ENCODE measurements around the gene KLHL18. TPM values are rescaled to one million over a fixed set of nuclear protein-coding genes. Genes with fewer than 3 reads are reported as not detected.

Gene KLHL18
- total RNA-seq, 1 donor from 2014 or later: 47.4 TPM

DNA sequence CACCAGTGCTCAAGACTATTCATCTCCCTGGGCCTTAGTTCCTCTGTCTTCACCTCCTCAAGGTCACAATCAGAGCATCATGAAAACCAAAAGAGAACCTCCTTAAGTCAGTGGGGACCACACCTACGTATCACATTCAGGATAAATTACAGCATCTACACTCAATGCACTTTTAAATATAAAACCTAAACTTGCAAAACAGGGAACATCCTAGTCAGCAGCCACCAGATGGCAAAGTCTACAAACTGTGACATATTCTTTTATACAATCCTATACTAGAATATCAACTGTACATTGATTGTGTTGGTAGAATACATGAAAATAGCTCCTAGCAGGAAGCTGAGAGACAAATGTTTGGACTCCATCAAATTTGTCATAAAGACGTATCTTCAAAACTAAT is 8.1 kb upstream of the KLHL18 start:
- no peak overlapping the region for H3K4me3 Mint-ChIP-seq (ENCODE audit: unreplicated experiment)

DNA sequence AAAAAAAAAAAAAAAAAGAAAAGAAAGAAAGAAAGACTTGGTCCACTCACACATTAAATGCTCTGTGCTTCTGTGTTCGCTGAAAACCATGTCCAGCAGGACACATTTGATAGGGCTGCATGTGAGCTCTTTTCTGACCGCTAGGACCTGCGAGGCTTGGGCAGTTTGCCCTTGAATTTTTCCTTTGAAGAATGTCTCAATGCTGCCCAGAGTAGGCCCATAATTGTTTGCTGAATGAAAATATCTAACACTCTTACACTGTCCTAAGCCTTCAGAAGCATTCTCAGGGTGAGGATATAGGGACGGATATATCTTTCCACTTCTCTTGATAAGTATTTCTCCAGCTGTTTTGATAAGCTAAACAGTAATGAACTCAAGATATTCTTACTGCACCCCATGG is 6.2 kb upstream of the KLHL18 start:
- no peak overlapping the region for H3K4me3 Mint-ChIP-seq (ENCODE audit: unreplicated experiment)
- TF ChIP-seq, protein P1, sequence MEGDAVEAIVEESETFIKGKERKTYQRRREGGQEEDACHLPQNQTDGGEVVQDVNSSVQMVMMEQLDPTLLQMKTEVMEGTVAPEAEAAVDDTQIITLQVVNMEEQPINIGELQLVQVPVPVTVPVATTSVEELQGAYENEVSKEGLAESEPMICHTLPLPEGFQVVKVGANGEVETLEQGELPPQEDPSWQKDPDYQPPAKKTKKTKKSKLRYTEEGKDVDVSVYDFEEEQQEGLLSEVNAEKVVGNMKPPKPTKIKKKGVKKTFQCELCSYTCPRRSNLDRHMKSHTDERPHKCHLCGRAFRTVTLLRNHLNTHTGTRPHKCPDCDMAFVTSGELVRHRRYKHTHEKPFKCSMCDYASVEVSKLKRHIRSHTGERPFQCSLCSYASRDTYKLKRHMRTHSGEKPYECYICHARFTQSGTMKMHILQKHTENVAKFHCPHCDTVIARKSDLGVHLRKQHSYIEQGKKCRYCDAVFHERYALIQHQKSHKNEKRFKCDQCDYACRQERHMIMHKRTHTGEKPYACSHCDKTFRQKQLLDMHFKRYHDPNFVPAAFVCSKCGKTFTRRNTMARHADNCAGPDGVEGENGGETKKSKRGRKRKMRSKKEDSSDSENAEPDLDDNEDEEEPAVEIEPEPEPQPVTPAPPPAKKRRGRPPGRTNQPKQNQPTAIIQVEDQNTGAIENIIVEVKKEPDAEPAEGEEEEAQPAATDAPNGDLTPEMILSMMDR (IDR thresholded peaks at IDR 0.05; ENCODE audit: partially characterized antibody, unreplicated experiment): no peak
- no peaks in the 10 kb centered on the region for H3K36me3 Mint-ChIP-seq (ENCODE audit: unreplicated experiment)
- no peaks in the 10 kb centered on the region for H3K9me3 Mint-ChIP-seq (ENCODE audit: unreplicated experiment)
- no peak for DNase-seq
- no peak overlapping the region for H3K27ac Mint-ChIP-seq (ENCODE audit: unreplicated experiment)
- H3K27me3 Mint-ChIP-seq (ENCODE audit: unreplicated experiment): no peaks in the 10 kb centered on the region
- no peaks in the 10 kb centered on the region for H3K4me1 Mint-ChIP-seq (ENCODE audit: low read depth, unreplicated experiment)

More for the DNA sequence above, 8.1 kb upstream of the KLHL18 start:
- TF ChIP-seq, protein P1 (IDR thresholded peaks at IDR 0.05; ENCODE audit: partially characterized antibody, unreplicated experiment): no peak
- no peaks in the 10 kb centered on the region for H3K27me3 Mint-ChIP-seq (ENCODE audit: unreplicated experiment)
- H3K9me3 Mint-ChIP-seq (ENCODE audit: unreplicated experiment): no peaks in the 10 kb centered on the region
- H3K36me3 Mint-ChIP-seq (ENCODE audit: unreplicated experiment): no peaks in the 10 kb centered on the region
- H3K4me1 Mint-ChIP-seq (ENCODE audit: low read depth, unreplicated experiment): no peaks in the 10 kb centered on the region
- no peak for DNase-seq
- H3K27ac Mint-ChIP-seq (ENCODE audit: unreplicated experiment): no peak overlapping the region

DNA sequence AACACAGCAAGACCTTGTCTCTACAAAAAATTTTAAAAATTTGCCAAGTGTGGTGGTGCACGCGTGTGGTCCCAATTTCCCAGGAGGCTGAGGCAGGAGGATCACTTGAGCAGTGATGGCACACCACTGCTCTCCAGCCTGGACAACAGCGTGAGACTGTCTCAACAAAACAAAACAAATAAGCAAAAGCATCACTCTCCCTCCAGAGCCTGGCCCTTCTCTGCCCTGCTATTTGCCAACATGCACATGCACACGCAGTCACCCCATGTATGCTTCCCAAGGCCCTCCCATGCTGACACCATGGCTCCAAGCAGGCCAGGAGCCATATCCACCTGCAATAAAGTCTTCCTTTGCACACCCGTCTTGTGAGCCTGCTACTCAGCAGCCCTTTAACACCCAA is 2.2 kb upstream of the KLHL18 start:
- peaks cover 4% of the 10 kb centered on the region for H3K9me3 Mint-ChIP-seq (ENCODE audit: unreplicated experiment)
- H3K36me3 Mint-ChIP-seq (ENCODE audit: unreplicated experiment): no peaks in the 10 kb centered on the region
- H3K27ac Mint-ChIP-seq (ENCODE audit: unreplicated experiment): no peak overlapping the region
- no peaks in the 10 kb centered on the region for H3K4me1 Mint-ChIP-seq (ENCODE audit: low read depth, unreplicated experiment)
- no peak overlapping the region for H3K4me3 Mint-ChIP-seq (ENCODE audit: unreplicated experiment)
- H3K27me3 Mint-ChIP-seq (ENCODE audit: unreplicated experiment): peaks cover 2% of the 10 kb centered on the region
- no peak for DNase-seq
- TF ChIP-seq, protein P1 (IDR thresholded peaks at IDR 0.05; ENCODE audit: partially characterized antibody, unreplicated experiment): no peak

DNA sequence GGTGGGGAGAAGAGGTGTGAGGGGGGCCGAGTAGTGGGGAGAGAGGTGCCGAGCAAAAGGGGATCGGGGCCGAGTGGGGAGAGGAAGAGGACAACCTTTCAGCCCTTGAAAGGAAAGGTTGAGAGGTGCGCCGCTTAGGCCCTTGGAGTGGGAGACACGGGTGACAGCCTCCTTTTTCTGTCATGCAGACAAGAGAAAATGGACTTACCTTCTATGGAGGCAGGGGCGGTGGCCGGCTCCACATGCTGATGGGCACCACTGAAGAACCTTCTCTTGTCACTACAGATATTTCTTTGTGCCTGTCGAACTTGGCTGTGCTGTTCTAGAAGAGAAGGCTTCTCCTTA is 421 bp downstream of the KLHL18 start:
- H3K27ac Mint-ChIP-seq (ENCODE audit: unreplicated experiment): peak overlapping the region; percentile 98
- peak; percentile 32 for DNase-seq
- H3K4me3 Mint-ChIP-seq (ENCODE audit: unreplicated experiment): peak overlapping the region; percentile 100
- peaks cover 4% of the 10 kb centered on the region for H3K9me3 Mint-ChIP-seq (ENCODE audit: unreplicated experiment)
- TF ChIP-seq, protein P1 (IDR thresholded peaks at IDR 0.05; ENCODE audit: partially characterized antibody, unreplicated experiment): no peak
- H3K4me1 Mint-ChIP-seq (ENCODE audit: low read depth, unreplicated experiment): no peaks in the 10 kb centered on the region
- no peaks in the 10 kb centered on the region for H3K36me3 Mint-ChIP-seq (ENCODE audit: unreplicated experiment)
- H3K27me3 Mint-ChIP-seq (ENCODE audit: unreplicated experiment): peaks cover 2% of the 10 kb centered on the region

DNA sequence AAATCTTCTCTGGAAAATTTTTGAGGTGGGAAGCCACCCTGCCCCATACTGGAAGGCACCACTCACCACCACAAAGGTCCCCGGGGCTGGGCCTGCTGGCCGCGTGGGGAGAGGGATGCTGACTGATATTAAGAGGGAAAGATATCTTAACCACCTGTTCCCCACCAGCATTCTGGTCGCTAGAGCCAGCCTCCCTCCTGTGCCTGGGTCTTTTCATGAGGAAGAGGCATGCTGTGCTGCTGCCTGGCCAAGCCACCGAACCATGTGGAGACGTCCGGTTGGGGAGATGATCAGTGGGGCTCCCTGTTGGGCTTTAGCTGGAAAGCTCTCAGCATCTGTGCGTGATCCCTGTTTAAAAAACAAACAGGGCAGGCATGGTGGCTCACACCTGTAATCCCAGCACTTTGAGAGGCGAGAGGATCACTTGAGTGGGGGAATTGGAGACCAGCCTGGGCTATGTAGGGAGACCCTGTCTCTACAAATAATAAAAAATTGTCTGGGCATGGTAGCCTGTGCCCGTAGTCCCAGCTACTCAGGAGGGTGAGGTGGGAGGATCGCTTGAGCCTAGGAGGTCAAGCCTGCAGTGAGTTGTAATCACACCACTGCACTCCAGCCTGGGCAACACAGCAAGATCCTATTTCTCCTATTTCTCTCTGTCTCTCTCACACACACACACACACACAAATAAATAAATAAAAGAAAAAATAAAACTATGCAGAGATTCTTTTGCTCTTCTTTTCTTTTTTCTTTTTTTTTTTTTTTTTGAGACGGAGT is 1.0 kb downstream of the KLHL18 start:
- Mint-ChIP-seq H3K27me3 (ENCODE audit: unreplicated experiment) (peaks cover 2% of the 10 kb centered on the region), H3K4me3 (ENCODE audit: unreplicated experiment) (peak overlapping the region; percentile 100), H3K4me1 (ENCODE audit: low read depth, unreplicated experiment) (no peaks in the 10 kb centered on the region), H3K9me3 (ENCODE audit: unreplicated experiment) (peaks cover 4% of the 10 kb centered on the region), H3K36me3 (ENCODE audit: unreplicated experiment) (no peaks in the 10 kb centered on the region), H3K27ac (ENCODE audit: unreplicated experiment) (peak overlapping the region; percentile 98)
- peak; percentile 29 for DNase-seq
- TF ChIP-seq, protein P1 (IDR thresholded peaks at IDR 0.05; ENCODE audit: partially characterized antibody, unreplicated experiment): no peak

All from glutamatergic neuron (in vitro differentiated cells).